HCT116 (cell line): ENCODE measurements around the gene SMYD3. TPM values are rescaled to one million over a fixed set of nuclear protein-coding genes. Genes with fewer than 3 reads are reported as not detected.

Source experiments
- ATAC-seq: fragments of 200-7000 bp; cut with Tn5 transposase; 2 replicates; pipeline ENCODE4 v1.9.1; 2020; ENCODE audit warnings: mild to moderate bottlenecking, moderate library complexity
- BruUV-seq: library from RNA; stranded (reverse); fragments of 400-500 nt; replicated peaks from 2 replicates; lab custom pipeline; 2021; lab: Mats Ljungman, UMichigan
- CTCF ChIA-PET: fragments of 300-600 bp; sonication (Branson Sonifier 250); formaldehyde crosslinking; loops from one replicate; lab custom pipeline; 2021; ENCODE audit warnings: antibody characterized with exemption; lab: Charles Lee
- POLR2A ChIA-PET: fragments of 300-600, 350-600 bp; sonication (Branson Sonifier 250); formaldehyde crosslinking; loops from one replicate; lab custom pipeline; 2021; ENCODE audit warnings: antibody characterized with exemption; lab: Charles Lee
- RAD21 ChIA-PET, 2 experiments: fragments of 300-600 bp; sonication (Branson Sonifier 250); formaldehyde crosslinking; loops; one replicate each; lab custom pipeline; 2023; ENCODE audit warnings: low total read pairs in 2 of 2; ENCODE audit not compliant: uncharacterized antibody in 2 of 2, unreplicated experiment in 2 of 2, low non-redundant PET in 1 of 2; lab: Charles Lee
- DNase-seq: peaks from one replicate; pipeline ENCODE4 v3.0.0-alpha.2; 2010; ENCODE audit warnings: low read depth, low spot score
- H2AFZ ChIP-seq: fragments of 200-600 bp; shearing (Covaris generic), sonication (generic); 2 replicates; pipeline ENCODE4 v1.6.1; 2017; ENCODE audit warnings: low read depth, mixed run types, mixed read lengths, antibody characterized with exemption, low read length; ENCODE audit not compliant: poor library complexity, severe bottlenecking
- H3K27ac ChIP-seq: 2 replicates; pipeline ENCODE4 v1.5.1; 2012; ENCODE audit warnings: low read depth, low read length
- H3K27me3 ChIP-seq: fragments of 200-600 bp; sonication (generic); 2 replicates; pipeline ENCODE4 v1.6.1; 2016; ENCODE audit warnings: mixed run types, low read length, mixed read lengths; ENCODE audit not compliant: insufficient read depth
- H3K36me3 ChIP-seq, 2 experiments: fragments of 200-500 bp in 1 of 2; fragments of 200-600 bp in 1 of 2; sonication (Bioruptor generic) in 1 of 2; sonication (generic) in 1 of 2; 2 replicates each; pipeline versions ENCODE4 v1.5.1 to v1.6.1; 2014 to 2016; ENCODE audit warnings: low read length in 2 of 2, inconsistent platforms in 1 of 2, mixed read lengths in 1 of 2, mixed run types in 1 of 2; ENCODE audit not compliant: insufficient read depth in 2 of 2, control insufficient read depth in 1 of 2
- H3K4me1 ChIP-seq, 2 experiments: fragments of 200-600 bp in 1 of 2; sonication (generic) in 1 of 2; 2 replicates each; pipeline versions ENCODE4 v1.5.1 to v1.6.1; 2012 to 2017; ENCODE audit warnings: low read length in 2 of 2, inconsistent platforms in 1 of 2, mild to moderate bottlenecking in 1 of 2, mixed read lengths in 1 of 2, mixed run types in 1 of 2, moderate library complexity in 1 of 2; ENCODE audit not compliant: insufficient read depth in 2 of 2, control insufficient read depth in 1 of 2
- H3K4me2 ChIP-seq: fragments of 200-600 bp; sonication (generic); 2 replicates; pipeline ENCODE4 v1.6.1; 2017; ENCODE audit warnings: mixed run types, low read length, mixed read lengths
- H3K4me3 ChIP-seq, 2 experiments: fragments of 200-600 bp in 1 of 2; sonication (generic) in 1 of 2; replicated peaks in 1 of 2; 2 replicates each; pipeline ENCODE4 v1.5.1; 2011 to 2016; ENCODE audit warnings: low read length in 2 of 2, control low read depth in 1 of 2, low read depth in 1 of 2, mild to moderate bottlenecking in 1 of 2, mixed read lengths in 1 of 2, mixed run types in 1 of 2
- H3K79me2 ChIP-seq: fragments of 200-600 bp; sonication (generic); 2 replicates; pipeline ENCODE4 v1.6.1; 2017; ENCODE audit warnings: mild to moderate bottlenecking, mixed run types, low read length, moderate library complexity, mixed read lengths; ENCODE audit not compliant: insufficient read depth
- H3K9ac ChIP-seq: fragments of 200-600 bp; sonication (generic); 2 replicates; pipeline ENCODE4 v1.6.1; 2016; ENCODE audit warnings: low read length, mixed read lengths
- H3K9me2 ChIP-seq: fragments of 200-600 bp; sonication (generic), shearing (Covaris generic); 2 replicates; pipeline ENCODE4 v1.6.1; 2017; ENCODE audit warnings: mixed run types, mild to moderate bottlenecking, moderate library complexity; ENCODE audit not compliant: insufficient read depth
- H3K9me3 ChIP-seq, 2 experiments: fragments of 200-500 bp in 1 of 2; fragments of 200-600 bp in 1 of 2; sonication (Bioruptor generic) in 1 of 2; sonication (generic) in 1 of 2; 2 replicates each; pipeline ENCODE4 v1.6.1; 2014 to 2017; ENCODE audit warnings: low read length in 2 of 2, mixed read lengths in 2 of 2, inconsistent platforms in 1 of 2, low read depth in 1 of 2, mild to moderate bottlenecking in 1 of 2, mixed run types in 1 of 2, moderate library complexity in 1 of 2; ENCODE audit not compliant: control insufficient read depth in 1 of 2, insufficient read depth in 1 of 2
- H4K20me1 ChIP-seq: fragments of 200-600 bp; sonication (generic), shearing (Covaris generic); 2 replicates; pipeline ENCODE4 v1.6.1; 2017; ENCODE audit warnings: mixed run types, mild to moderate bottlenecking, moderate library complexity; ENCODE audit not compliant: insufficient read depth
- CBX3 ChIP-seq: IDR thresholded peaks from 2 replicates; pipeline ENCODE4 v1.6.1; 2012; ENCODE audit warnings: low read depth
- CEBPB ChIP-seq: IDR thresholded peaks from 2 replicates; pipeline ENCODE4 v1.6.1; 2012; ENCODE audit warnings: low read depth
- EGR1 ChIP-seq: IDR thresholded peaks from 2 replicates; pipeline ENCODE4 v1.6.1; 2012; ENCODE audit warnings: low read depth
- ELF1 ChIP-seq: IDR thresholded peaks from 2 replicates; pipeline ENCODE4 v1.6.1; 2012; ENCODE audit warnings: low read depth, borderline replicate concordance
- EZH2 ChIP-seq: fragments of 200-600 bp; sonication (generic); IDR thresholded peaks from 2 replicates; pipeline ENCODE4 v1.6.1; 2017; ENCODE audit warnings: antibody characterized with exemption, mixed run types
- JUND ChIP-seq: IDR thresholded peaks from 2 replicates; pipeline ENCODE4 v1.6.1; 2012
- POLR2AphosphoS5 ChIP-seq: IDR thresholded peaks from 2 replicates; pipeline ENCODE4 v1.6.1; 2011; ENCODE audit warnings: mild to moderate bottlenecking, low read depth, low read length, moderate library complexity
- RAD21 ChIP-seq: IDR thresholded peaks from 2 replicates; pipeline ENCODE4 v1.6.1; 2012; ENCODE audit warnings: low read depth, mild to moderate bottlenecking
- SIN3A ChIP-seq: IDR thresholded peaks from 2 replicates; pipeline ENCODE4 v1.6.1; 2012; ENCODE audit warnings: low read depth
- SRF ChIP-seq: IDR thresholded peaks from 2 replicates; pipeline ENCODE4 v1.6.1; 2012; ENCODE audit warnings: low read depth
- TCF7L2 ChIP-seq: IDR thresholded peaks from 2 replicates; pipeline ENCODE4 v1.7.0; 2011; ENCODE audit warnings: borderline replicate concordance, inconsistent platforms; ENCODE audit not compliant: insufficient read depth, insufficient read length; ENCODE audit errors: extremely low read depth
- YY1 ChIP-seq: IDR thresholded peaks from 2 replicates; pipeline ENCODE4 v1.6.1; 2011; ENCODE audit warnings: low read length, low read depth, moderate library complexity, mild to moderate bottlenecking; ENCODE audit not compliant: insufficient replicate concordance; ENCODE audit errors: extremely low read depth
- ZFX ChIP-seq: fragments of 450-650 bp; IDR thresholded peaks from 2 replicates; pipeline ENCODE4 v1.6.1; 2017
- ZNF274 ChIP-seq: fragments of 200-500 bp; sonication (Bioruptor generic); IDR thresholded peaks from 2 replicates; pipeline ENCODE4 v1.6.1; 2014; ENCODE audit warnings: mild to moderate bottlenecking, low read depth, low read length, inconsistent platforms
- intact Hi-C: fragments of 100-400 bp; cut with micrococcal nuclease; formaldehyde crosslinking; loops from 2 replicates; pipeline ENCODE4 v1.10.0; 2022
- total RNA-seq: library from RNA; stranded (reverse); gene quantifications from one replicate; pipeline ENCODE4 v1.2.1, GENCODE V29; 2021; ENCODE audit not compliant: unreplicated experiment
- TF ChIP-seq, protein P1 (sequence below): IDR thresholded peaks from 2 replicates; pipeline ENCODE4 v1.6.1; 2012
- TF ChIP-seq, protein P2 (sequence below): IDR thresholded peaks from 2 replicates; pipeline ENCODE4 v1.6.1; 2012
- TF ChIP-seq, protein P3 (sequence below): IDR thresholded peaks from 2 replicates; pipeline ENCODE4 v1.6.1; 2011; ENCODE audit warnings: mild to moderate bottlenecking, low read length, moderate library complexity; ENCODE audit not compliant: insufficient replicate concordance; ENCODE audit errors: extremely low read depth
- TF ChIP-seq, protein P4 (sequence below), 3 experiments: fragments of 200-600 bp in 1 of 3; sonication (generic) in 1 of 3; IDR thresholded peaks in 2 of 3; conservative IDR thresholded peaks in 1 of 3; 2 replicates each; pipeline ENCODE4 v1.5.1; 2012 to 2017; ENCODE audit warnings: low read depth in 2 of 3, low read length in 2 of 3, antibody characterized with exemption in 1 of 3, borderline replicate concordance in 1 of 3, control low read depth in 1 of 3, mild to moderate bottlenecking in 1 of 3, mixed read lengths in 1 of 3, mixed run types in 1 of 3, moderate library complexity in 1 of 3; ENCODE audit not compliant: insufficient read depth in 1 of 3

Gene SMYD3
- total RNA-seq, 1 experiment from 2014 or later, result 33.6 TPM

DNA sequence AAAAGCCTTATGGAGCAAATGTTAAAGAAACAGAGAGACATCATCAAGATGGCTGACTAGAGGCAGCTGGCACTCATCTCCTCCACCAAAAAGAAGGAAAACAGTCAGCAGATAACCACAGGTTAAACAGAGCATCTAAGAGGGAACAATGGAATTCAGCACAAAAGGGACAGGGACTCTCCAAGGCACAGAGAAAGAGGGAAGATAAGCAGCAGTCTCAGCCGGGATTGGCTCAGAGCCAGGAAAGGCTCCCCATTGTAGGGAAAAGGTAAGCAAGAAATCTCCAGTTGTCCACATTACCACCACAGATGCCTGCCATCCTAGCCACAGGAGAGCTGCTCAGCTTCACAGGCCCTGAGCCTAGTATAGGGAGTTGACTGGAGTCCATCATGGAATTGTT lies 605.5 kb downstream of the SMYD3 start (continued):
- TF ChIP-seq ELF1, result no peak
- no peak for TF ChIP-seq ZFX
- TF ChIP-seq YY1, result no peak
- TF ChIP-seq EZH2, result no peak
- TF ChIP-seq, protein P1, sequence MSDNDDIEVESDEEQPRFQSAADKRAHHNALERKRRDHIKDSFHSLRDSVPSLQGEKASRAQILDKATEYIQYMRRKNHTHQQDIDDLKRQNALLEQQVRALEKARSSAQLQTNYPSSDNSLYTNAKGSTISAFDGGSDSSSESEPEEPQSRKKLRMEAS, result no peak
- no peak for TF ChIP-seq EGR1
- TF ChIP-seq ZNF274, result no peak
- TF ChIP-seq, all 23 proteins: peak for 0

DNA sequence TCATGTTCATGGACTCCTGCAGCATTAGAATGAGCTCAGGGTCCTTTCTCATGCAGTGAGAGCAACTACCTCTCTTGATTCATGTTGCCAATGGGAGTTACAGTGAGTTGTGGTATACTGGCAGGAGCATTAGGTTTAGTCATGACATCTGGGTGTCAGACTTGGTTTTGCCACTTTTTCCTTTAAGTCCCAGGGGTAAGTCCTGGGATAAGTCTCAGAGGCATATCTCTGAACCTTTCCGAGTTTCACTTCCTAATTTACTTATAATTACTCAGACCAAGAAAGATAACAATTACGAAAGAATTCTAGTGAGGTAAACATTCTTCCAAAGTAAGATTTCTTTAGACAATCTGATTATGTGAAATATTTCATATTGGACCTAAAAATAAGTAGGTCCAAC lies 606.0 kb downstream of the SMYD3 start:
- no peaks in the 10 kb centered on the region for H3K79me2 ChIP-seq
- intact Hi-C loops, result no loop called here
- RAD21 ChIA-PET, result no interaction called here

More for the DNA sequence above, 606.0 kb downstream of the SMYD3 start:
- Histone ChIP-seq H3K4me1 (no peaks in the 10 kb centered on the region), H3K36me3 (no peaks in the 10 kb centered on the region), H3K4me2 (no peak overlapping the region), H3K9me3 (no peaks in the 10 kb centered on the region), H3K4me3 (no peak overlapping the region), H3K9me2 (no peaks in the 10 kb centered on the region), H2AFZ (no peak overlapping the region), H3K9ac (no peak overlapping the region), H4K20me1 (no peaks in the 10 kb centered on the region), H3K27me3 (no peaks in the 10 kb centered on the region), H3K27ac (no peak overlapping the region)
- no peak for TF ChIP-seq POLR2AphosphoS5
- no peak for TF ChIP-seq CBX3
- TF ChIP-seq JUND, result no peak
- TF ChIP-seq, protein P1, result no peak
- TF ChIP-seq EGR1, result no peak
- TF ChIP-seq CEBPB, result no peak
- no peak for TF ChIP-seq ELF1
- TF ChIP-seq EZH2, result no peak
- no peak for TF ChIP-seq ZFX
- no peak for TF ChIP-seq TCF7L2
- TF ChIP-seq, protein P2, sequence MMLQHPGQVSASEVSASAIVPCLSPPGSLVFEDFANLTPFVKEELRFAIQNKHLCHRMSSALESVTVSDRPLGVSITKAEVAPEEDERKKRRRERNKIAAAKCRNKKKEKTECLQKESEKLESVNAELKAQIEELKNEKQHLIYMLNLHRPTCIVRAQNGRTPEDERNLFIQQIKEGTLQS, result no peak
- TF ChIP-seq, protein P3, sequence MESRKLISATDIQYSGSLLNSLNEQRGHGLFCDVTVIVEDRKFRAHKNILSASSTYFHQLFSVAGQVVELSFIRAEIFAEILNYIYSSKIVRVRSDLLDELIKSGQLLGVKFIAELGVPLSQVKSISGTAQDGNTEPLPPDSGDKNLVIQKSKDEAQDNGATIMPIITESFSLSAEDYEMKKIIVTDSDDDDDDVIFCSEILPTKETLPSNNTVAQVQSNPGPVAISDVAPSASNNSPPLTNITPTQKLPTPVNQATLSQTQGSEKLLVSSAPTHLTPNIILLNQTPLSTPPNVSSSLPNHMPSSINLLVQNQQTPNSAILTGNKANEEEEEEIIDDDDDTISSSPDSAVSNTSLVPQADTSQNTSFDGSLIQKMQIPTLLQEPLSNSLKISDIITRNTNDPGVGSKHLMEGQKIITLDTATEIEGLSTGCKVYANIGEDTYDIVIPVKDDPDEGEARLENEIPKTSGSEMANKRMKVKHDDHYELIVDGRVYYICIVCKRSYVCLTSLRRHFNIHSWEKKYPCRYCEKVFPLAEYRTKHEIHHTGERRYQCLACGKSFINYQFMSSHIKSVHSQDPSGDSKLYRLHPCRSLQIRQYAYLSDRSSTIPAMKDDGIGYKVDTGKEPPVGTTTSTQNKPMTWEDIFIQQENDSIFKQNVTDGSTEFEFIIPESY, result no peak
- no peak for TF ChIP-seq RAD21
- TF ChIP-seq SRF, result no peak
- TF ChIP-seq SIN3A, result no peak
- TF ChIP-seq, protein P4, sequence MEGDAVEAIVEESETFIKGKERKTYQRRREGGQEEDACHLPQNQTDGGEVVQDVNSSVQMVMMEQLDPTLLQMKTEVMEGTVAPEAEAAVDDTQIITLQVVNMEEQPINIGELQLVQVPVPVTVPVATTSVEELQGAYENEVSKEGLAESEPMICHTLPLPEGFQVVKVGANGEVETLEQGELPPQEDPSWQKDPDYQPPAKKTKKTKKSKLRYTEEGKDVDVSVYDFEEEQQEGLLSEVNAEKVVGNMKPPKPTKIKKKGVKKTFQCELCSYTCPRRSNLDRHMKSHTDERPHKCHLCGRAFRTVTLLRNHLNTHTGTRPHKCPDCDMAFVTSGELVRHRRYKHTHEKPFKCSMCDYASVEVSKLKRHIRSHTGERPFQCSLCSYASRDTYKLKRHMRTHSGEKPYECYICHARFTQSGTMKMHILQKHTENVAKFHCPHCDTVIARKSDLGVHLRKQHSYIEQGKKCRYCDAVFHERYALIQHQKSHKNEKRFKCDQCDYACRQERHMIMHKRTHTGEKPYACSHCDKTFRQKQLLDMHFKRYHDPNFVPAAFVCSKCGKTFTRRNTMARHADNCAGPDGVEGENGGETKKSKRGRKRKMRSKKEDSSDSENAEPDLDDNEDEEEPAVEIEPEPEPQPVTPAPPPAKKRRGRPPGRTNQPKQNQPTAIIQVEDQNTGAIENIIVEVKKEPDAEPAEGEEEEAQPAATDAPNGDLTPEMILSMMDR (IDR thresholded peaks at IDR 0.05 in 2 of 3, conservative IDR thresholded peaks at IDR 0.05 in 1 of 3; ENCODE audit: borderline replicate concordance in 1 of 3, insufficient read depth in 1 of 3, low read depth in 2 of 3, low read length in 2 of 3), result no peak
- DNase-seq (no peak), ATAC-seq (no peak)
- ChIA-PET CTCF (interaction anchor here (1.8 kb wide), 1 partner anchor 12 kb away, joined by 7 read pairs; no protein-coding TSS in a partner anchor), POLR2A (no interaction called here)
- no TSS peak for BruUV-seq
